HCT116 (cell line): Measurements from ENCODE around the gene MIER2.

ENCODE experiments used
- CTCF ChIP-seq, 3 experiments: fragments of 200-600 bp in 1 of 3; sonication (generic) in 1 of 3; IDR thresholded peaks in 2 of 3; conservative IDR thresholded peaks in 1 of 3; 2 replicates each; pipeline ENCODE4 v1.5.1; 2012 to 2017; ENCODE audit warnings: low read depth in 2 of 3, low read length in 2 of 3, antibody characterized with exemption in 1 of 3, borderline replicate concordance in 1 of 3, control low read depth in 1 of 3, mild to moderate bottlenecking in 1 of 3, mixed read lengths in 1 of 3, mixed run types in 1 of 3, moderate library complexity in 1 of 3; ENCODE audit not compliant: insufficient read depth in 1 of 3
- ELF1 ChIP-seq: IDR thresholded peaks from 2 replicates; pipeline ENCODE4 v1.6.1; 2012; ENCODE audit warnings: low read depth, borderline replicate concordance
- EZH2 ChIP-seq: fragments of 200-600 bp; sonication (generic); IDR thresholded peaks from 2 replicates; pipeline ENCODE4 v1.6.1; 2017; ENCODE audit warnings: antibody characterized with exemption, mixed run types
- EZH2phosphoT487 ChIP-seq: fragments of 200-600 bp; IDR thresholded peaks from 2 replicates; pipeline ENCODE4 v1.6.1; 2018; ENCODE audit warnings: antibody characterized with exemption, borderline replicate concordance
- FOSL1 ChIP-seq: IDR thresholded peaks from 2 replicates; pipeline ENCODE4 v1.6.1; 2012; ENCODE audit warnings: low read depth
- POLR2A ChIP-seq: IDR thresholded peaks from 2 replicates; pipeline ENCODE4 v1.7.0; 2011; ENCODE audit warnings: borderline replicate concordance; ENCODE audit not compliant: insufficient read depth, insufficient read length; ENCODE audit errors: extremely low read depth
- POLR2AphosphoS5 ChIP-seq: IDR thresholded peaks from 2 replicates; pipeline ENCODE4 v1.6.1; 2011; ENCODE audit warnings: mild to moderate bottlenecking, low read depth, low read length, moderate library complexity
- REST ChIP-seq: IDR thresholded peaks from 2 replicates; pipeline ENCODE4 v1.6.1; 2012; ENCODE audit warnings: low read depth
- SIN3A ChIP-seq: IDR thresholded peaks from 2 replicates; pipeline ENCODE4 v1.6.1; 2012; ENCODE audit warnings: low read depth
- SP1 ChIP-seq: IDR thresholded peaks from 2 replicates; pipeline ENCODE4 v1.6.1; 2012; ENCODE audit warnings: low read depth
- TCF7L2 ChIP-seq: IDR thresholded peaks from 2 replicates; pipeline ENCODE4 v1.7.0; 2011; ENCODE audit warnings: borderline replicate concordance, inconsistent platforms; ENCODE audit not compliant: insufficient read depth, insufficient read length; ENCODE audit errors: extremely low read depth
- YY1 ChIP-seq: IDR thresholded peaks from 2 replicates; pipeline ENCODE4 v1.6.1; 2011; ENCODE audit warnings: low read length, low read depth, moderate library complexity, mild to moderate bottlenecking; ENCODE audit not compliant: insufficient replicate concordance; ENCODE audit errors: extremely low read depth
- ZNF274 ChIP-seq: fragments of 200-500 bp; sonication (Bioruptor generic); IDR thresholded peaks from 2 replicates; pipeline ENCODE4 v1.6.1; 2014; ENCODE audit warnings: mild to moderate bottlenecking, low read depth, low read length, inconsistent platforms

- no peak for TF ChIP-seq SP1
- no peak for TF ChIP-seq POLR2AphosphoS5
- TF ChIP-seq EZH2 = no peak
- TF ChIP-seq REST = no peak
- TF ChIP-seq CTCF (IDR thresholded peaks at IDR 0.05 in 2 of 3, conservative IDR thresholded peaks at IDR 0.05 in 1 of 3; ENCODE audit: borderline replicate concordance in 1 of 3, insufficient read depth in 1 of 3, low read depth in 2 of 3, low read length in 2 of 3) = no peak
- TF ChIP-seq POLR2A = no peak
- TF ChIP-seq TCF7L2 = no peak
- no peak for TF ChIP-seq FOSL1
- no peak for TF ChIP-seq ELF1
- TF ChIP-seq ZNF274 = no peak
- TF ChIP-seq YY1 = no peak
- no peak for TF ChIP-seq SIN3A
- TF ChIP-seq EZH2phosphoT487 = no peak
Measured at GRCh38 chr19:291561-292280, 52.9 kb downstream of the MIER2 start.
